ENCODE measurements around the gene IL17B.

IL17B gene

DNA sequence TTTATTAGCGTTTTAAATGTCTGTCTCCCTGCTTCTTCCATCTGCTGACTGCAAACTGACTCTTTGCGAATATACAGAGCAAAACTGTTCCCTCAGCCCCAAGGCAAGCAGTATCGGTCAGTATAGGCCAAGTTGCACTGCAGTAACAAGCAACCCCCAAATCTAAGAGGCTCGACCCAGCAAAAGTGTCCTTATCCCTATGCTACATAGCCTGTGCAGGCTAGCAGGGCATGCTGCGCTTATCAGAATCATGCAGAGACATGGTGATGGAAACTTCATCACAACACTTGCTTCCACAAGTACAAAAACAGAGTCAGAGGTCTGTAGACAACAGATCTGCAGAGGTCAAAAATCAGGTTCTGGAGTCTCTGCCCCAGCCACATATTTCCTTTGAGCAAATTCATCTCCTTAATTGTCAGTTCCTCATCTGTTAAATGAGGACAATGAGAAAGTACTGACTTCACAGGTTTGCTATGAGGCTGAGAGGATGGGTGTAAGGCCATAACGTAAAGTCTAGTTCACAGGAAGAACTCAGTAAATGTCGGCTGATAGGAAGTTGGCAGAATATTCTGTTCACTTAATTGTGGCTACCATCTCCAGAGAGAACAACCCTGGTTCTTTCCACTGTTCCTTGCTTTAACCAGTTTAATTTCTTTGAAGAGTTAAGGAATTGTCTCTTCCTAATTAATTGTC lies 9.6 kb upstream of the IL17B start:
- H3K4me3 ChIP-seq (ENCODE audit: low read length) = no peak overlapping the region

DNA sequence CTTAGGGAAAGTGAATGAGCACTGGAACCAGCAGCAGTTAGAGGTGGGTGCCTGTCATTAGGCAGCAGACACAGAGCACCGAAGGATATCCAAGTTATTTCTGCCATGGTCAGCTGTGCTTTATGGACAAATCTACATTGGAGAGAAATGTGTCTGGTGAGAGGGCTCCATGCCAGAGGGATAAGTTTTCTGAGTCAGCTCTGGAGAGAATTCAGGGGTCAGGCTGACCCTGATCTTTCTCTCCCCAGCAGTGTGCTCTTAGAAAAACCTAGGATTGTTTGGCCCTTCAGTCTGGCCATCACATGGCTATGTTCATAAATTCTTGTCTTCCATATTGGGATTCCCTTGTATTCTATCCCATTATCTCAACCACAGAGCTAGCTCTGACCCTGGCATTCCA lies 8.9 kb upstream of the IL17B start:
- Histone ChIP-seq H3K36me3 (ENCODE audit: control insufficient read depth, insufficient read depth, low read length) (no peaks in the 10 kb centered on the region), H3K27me3 (ENCODE audit: control insufficient read depth, insufficient read depth, low read length) (no peaks in the 10 kb centered on the region), H3K4me1 (ENCODE audit: control insufficient read depth, insufficient read depth, low read length) (peaks cover 72% of the 10 kb centered on the region), H3K27ac (ENCODE audit: low read depth, low read length) (peak overlapping the region; percentile 99), H3K4me3 (ENCODE audit: low read length) (peak overlapping the region; percentile 28), H3K9ac (ENCODE audit: low read length) (peak overlapping the region; percentile 39)

More for the DNA sequence above, 9.6 kb upstream of the IL17B start:
- Histone ChIP-seq H3K9ac (ENCODE audit: low read length) (no peak overlapping the region), H3K27me3 (ENCODE audit: control insufficient read depth, insufficient read depth, low read length) (no peaks in the 10 kb centered on the region), H3K4me1 (ENCODE audit: control insufficient read depth, insufficient read depth, low read length) (peaks cover 70% of the 10 kb centered on the region), H3K36me3 (ENCODE audit: control insufficient read depth, insufficient read depth, low read length) (no peaks in the 10 kb centered on the region), H3K27ac (ENCODE audit: low read depth, low read length) (peak overlapping the region; percentile 99)

GRCh38 chr5:149387081-149387631 lies 8.1 kb upstream of the IL17B start:
- Histone ChIP-seq H3K4me3 (ENCODE audit: low read length) (peak overlapping the region; percentile 11), H3K36me3 (ENCODE audit: control insufficient read depth, insufficient read depth, low read length) (no peaks in the 10 kb centered on the region), H3K4me1 (ENCODE audit: control insufficient read depth, insufficient read depth, low read length) (peaks cover 66% of the 10 kb centered on the region), H3K27ac (ENCODE audit: low read depth, low read length) (peak overlapping the region; percentile 99), H3K9ac (ENCODE audit: low read length) (peak overlapping the region; percentile 5), H3K27me3 (ENCODE audit: control insufficient read depth, insufficient read depth, low read length) (no peaks in the 10 kb centered on the region)

DNA sequence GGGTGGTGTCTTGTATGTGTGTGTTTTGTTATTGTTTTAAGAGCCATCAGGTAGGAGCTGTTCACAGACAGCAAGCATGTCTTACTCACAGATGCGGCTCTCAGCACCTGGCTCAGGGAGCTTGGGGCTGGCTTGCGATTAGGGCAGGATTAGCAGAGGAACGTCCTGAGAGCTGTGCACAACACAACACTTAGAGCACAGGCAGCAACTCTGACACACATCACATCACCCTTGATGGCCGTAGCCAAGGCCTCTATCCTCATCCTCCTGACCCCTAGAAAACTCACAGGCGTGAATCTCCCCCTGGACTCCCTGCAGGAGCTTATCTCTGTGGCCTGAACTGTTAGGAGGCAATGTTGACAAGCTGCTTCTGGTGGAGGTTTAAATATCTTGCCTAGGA lies 7.1 kb upstream of the IL17B start:
- H3K27me3 ChIP-seq (ENCODE audit: control insufficient read depth, insufficient read depth, low read length) = no peaks in the 10 kb centered on the region
- peak overlapping the region; percentile 6 for H3K4me3 ChIP-seq (ENCODE audit: low read length)
- peaks cover 60% of the 10 kb centered on the region for H3K4me1 ChIP-seq (ENCODE audit: control insufficient read depth, insufficient read depth, low read length)
- no peaks in the 10 kb centered on the region for H3K36me3 ChIP-seq (ENCODE audit: control insufficient read depth, insufficient read depth, low read length)
- H3K27ac ChIP-seq (ENCODE audit: low read depth, low read length) = peak overlapping the region; percentile 99
- no peak overlapping the region for H3K9ac ChIP-seq (ENCODE audit: low read length)

DNA sequence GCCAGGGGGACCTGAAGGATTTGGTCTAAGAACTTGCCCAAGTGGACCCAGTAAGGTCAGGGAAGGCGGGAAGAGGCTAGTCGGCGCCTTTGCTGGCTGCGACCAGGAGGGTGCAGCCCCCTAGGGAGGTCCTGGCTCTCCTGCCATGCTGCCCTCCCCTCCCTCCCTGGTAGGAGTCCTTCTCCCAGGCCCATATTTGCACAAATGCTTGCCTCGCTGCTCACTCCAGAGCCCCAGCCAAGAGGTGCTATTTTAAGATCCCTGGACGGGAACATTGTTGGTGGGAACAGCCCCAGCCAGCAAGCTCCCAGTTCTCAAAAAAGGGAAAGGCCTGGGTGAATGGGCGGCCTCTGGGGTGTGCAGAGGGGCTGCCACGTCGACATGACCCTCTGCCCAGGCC lies 4.3 kb upstream of the IL17B start:
- H3K36me3 ChIP-seq (ENCODE audit: control insufficient read depth, insufficient read depth, low read length) = no peaks in the 10 kb centered on the region
- no peaks in the 10 kb centered on the region for H3K27me3 ChIP-seq (ENCODE audit: control insufficient read depth, insufficient read depth, low read length)
- peak overlapping the region; percentile 64 for H3K9ac ChIP-seq (ENCODE audit: low read length)
- H3K4me3 ChIP-seq (ENCODE audit: low read length) = peak overlapping the region; percentile 44
- peaks cover 63% of the 10 kb centered on the region for H3K4me1 ChIP-seq (ENCODE audit: control insufficient read depth, insufficient read depth, low read length)
- H3K27ac ChIP-seq (ENCODE audit: low read depth, low read length) = peak overlapping the region; percentile 99

GRCh38 chr5:149382517-149383220 lies 3.6 kb upstream of the IL17B start:
- peaks cover 57% of the 10 kb centered on the region for H3K4me1 ChIP-seq (ENCODE audit: control insufficient read depth, insufficient read depth, low read length)
- peak overlapping the region; percentile 64 for H3K9ac ChIP-seq (ENCODE audit: low read length)
- no peaks in the 10 kb centered on the region for H3K36me3 ChIP-seq (ENCODE audit: control insufficient read depth, insufficient read depth, low read length)
- H3K27me3 ChIP-seq (ENCODE audit: control insufficient read depth, insufficient read depth, low read length) = no peaks in the 10 kb centered on the region
- peak overlapping the region; percentile 44 for H3K4me3 ChIP-seq (ENCODE audit: low read length)
- H3K27ac ChIP-seq (ENCODE audit: low read depth, low read length) = peak overlapping the region; percentile 99

DNA sequence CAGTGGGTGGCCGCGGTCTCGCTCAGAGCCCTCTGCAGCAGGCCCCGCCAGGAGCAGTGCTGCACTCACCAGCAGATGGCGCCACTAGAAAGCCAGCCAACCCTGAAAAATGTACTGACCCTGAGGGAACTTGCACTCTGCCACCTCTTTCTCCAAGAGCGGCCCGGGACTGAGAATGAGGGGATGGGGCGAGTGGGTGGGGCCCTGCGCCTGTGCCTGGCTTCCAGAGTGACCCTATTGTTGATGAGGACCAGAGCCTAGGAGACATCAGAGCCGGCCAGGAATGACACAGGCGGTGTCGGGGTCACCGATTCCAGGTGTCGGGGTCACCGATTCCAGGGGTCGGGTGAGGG lies 2.9 kb upstream of the IL17B start:
- peaks cover 51% of the 10 kb centered on the region for H3K4me1 ChIP-seq (ENCODE audit: control insufficient read depth, insufficient read depth, low read length)

GRCh38 chr5:149381261-149381985 lies 2.3 kb upstream of the IL17B start:
- Histone ChIP-seq H3K36me3 (ENCODE audit: control insufficient read depth, insufficient read depth, low read length) (no peaks in the 10 kb centered on the region), H3K4me3 (ENCODE audit: low read length) (peak overlapping the region; percentile 61), H3K9ac (ENCODE audit: low read length) (peak overlapping the region; percentile 70), H3K27me3 (ENCODE audit: control insufficient read depth, insufficient read depth, low read length) (no peaks in the 10 kb centered on the region), H3K27ac (ENCODE audit: low read depth, low read length) (peak overlapping the region; percentile 99), H3K4me1 (ENCODE audit: control insufficient read depth, insufficient read depth, low read length) (peaks cover 46% of the 10 kb centered on the region)

More for the DNA sequence above, 2.9 kb upstream of the IL17B start:
- Histone ChIP-seq H3K27ac (ENCODE audit: low read depth, low read length) (peak overlapping the region; percentile 99), H3K27me3 (ENCODE audit: control insufficient read depth, insufficient read depth, low read length) (no peaks in the 10 kb centered on the region), H3K36me3 (ENCODE audit: control insufficient read depth, insufficient read depth, low read length) (no peaks in the 10 kb centered on the region), H3K4me3 (ENCODE audit: low read length) (peak overlapping the region; percentile 61), H3K9ac (ENCODE audit: low read length) (peak overlapping the region; percentile 70)

GRCh38 chr5:149380466-149381121 lies 1.5 kb upstream of the IL17B start:
- no peaks in the 10 kb centered on the region for H3K27me3 ChIP-seq (ENCODE audit: control insufficient read depth, insufficient read depth, low read length)
- peak overlapping the region; percentile 99 for H3K27ac ChIP-seq (ENCODE audit: low read depth, low read length)
- peak overlapping the region; percentile 61 for H3K4me3 ChIP-seq (ENCODE audit: low read length)

DNA sequence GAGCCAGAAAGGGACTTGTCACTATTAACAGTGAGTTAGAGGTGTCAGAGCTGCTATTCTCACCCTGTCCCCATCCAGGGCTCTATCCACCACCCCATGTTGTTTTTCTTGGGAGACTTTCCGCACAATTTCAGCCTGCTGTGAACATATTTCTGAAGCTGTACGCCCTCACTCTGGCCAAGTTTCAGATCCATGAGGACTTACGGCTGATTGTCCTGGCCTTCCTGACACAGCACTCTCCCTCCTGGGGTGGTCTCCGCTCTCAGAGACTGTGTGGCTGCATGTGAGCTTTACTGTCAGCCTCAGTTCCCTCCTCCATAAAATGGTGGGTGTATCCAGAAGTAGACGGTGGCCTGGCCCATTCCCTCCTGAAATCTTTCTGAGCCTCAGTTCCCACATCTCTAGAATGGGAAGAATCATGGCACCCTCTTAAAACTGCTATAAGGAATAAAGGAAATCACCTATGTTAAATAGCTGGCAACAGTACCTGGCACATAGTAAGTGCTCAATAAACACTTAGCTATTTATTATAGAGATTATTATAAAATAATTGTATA lies 804 bp upstream of the IL17B start:
- Histone ChIP-seq H3K4me1 (ENCODE audit: control insufficient read depth, insufficient read depth, low read length) (peaks cover 37% of the 10 kb centered on the region), H3K27me3 (ENCODE audit: control insufficient read depth, insufficient read depth, low read length) (no peaks in the 10 kb centered on the region), H3K36me3 (ENCODE audit: control insufficient read depth, insufficient read depth, low read length) (no peaks in the 10 kb centered on the region), H3K4me3 (ENCODE audit: low read length) (no peak overlapping the region), H3K27ac (ENCODE audit: low read depth, low read length) (peak overlapping the region; percentile 99), H3K9ac (ENCODE audit: low read length) (no peak overlapping the region)

More at GRCh38 chr5:149380466-149381121, 1.5 kb upstream of the IL17B start:
- Histone ChIP-seq H3K4me1 (ENCODE audit: control insufficient read depth, insufficient read depth, low read length) (peaks cover 42% of the 10 kb centered on the region), H3K36me3 (ENCODE audit: control insufficient read depth, insufficient read depth, low read length) (no peaks in the 10 kb centered on the region), H3K9ac (ENCODE audit: low read length) (peak overlapping the region; percentile 13)

- Histone ChIP-seq H3K36me3 (ENCODE audit: control insufficient read depth, insufficient read depth, low read length) (no peaks in the 10 kb centered on the region), H3K27me3 (ENCODE audit: control insufficient read depth, insufficient read depth, low read length) (no peaks in the 10 kb centered on the region), H3K4me1 (ENCODE audit: control insufficient read depth, insufficient read depth, low read length) (peaks cover 26% of the 10 kb centered on the region), H3K9ac (ENCODE audit: low read length) (no peak overlapping the region), H3K27ac (ENCODE audit: low read depth, low read length) (peak overlapping the region; percentile 99), H3K4me3 (ENCODE audit: low read length) (no peak overlapping the region)
These were observed 761 bp downstream of the IL17B start for GRCh38 chr5:149378241-149378820.
